ENCODE data around the gene NEIL3. TPM values are rescaled to one million over a fixed set of nuclear protein-coding genes. Genes with fewer than 3 reads are reported as not detected.

NEIL3 gene
- total and polyA plus RNA-seq, 2 of the 8 experiments (the other 6 are each of a cell fraction or from before 2014, with no cell fraction given): 5.5 to 11.0 TPM

GRCh38 chr4:177356206-177356605 is 46.5 kb downstream of the NEIL3 start:
- POLR2A ChIA-PET (ENCODE audit: partially characterized antibody): no interaction called here
- CTCF ChIA-PET (ENCODE audit: partially characterized antibody): interaction anchor here (0.9 kb wide), 1 partner anchor 25 kb away, joined by 3 read pairs; no protein-coding TSS in a partner anchor
- no peak overlapping the region for H2BK5ac ChIP-seq (ENCODE audit: low read depth, low read length)

More at GRCh38 chr4:177356206-177356605, 46.5 kb downstream of the NEIL3 start:
- no peak for DNase-seq (ENCODE audit: low read depth in 1 of 2, low spot score in 2 of 2)
- TF ChIP-seq SUZ12 (IDR thresholded peaks at IDR 0.05; ENCODE audit: low read length) (no peak), SIN3A (conservative IDR thresholded peaks at IDR 0.05 in 1 of 2, IDR thresholded peaks at IDR 0.05 in 1 of 2; ENCODE audit: low read depth in 1 of 2, low read length in 2 of 2) (no peak), HDAC6 (IDR thresholded peaks at IDR 0.05; ENCODE audit: low read depth, low read length) (no peak), BACH1 (IDR thresholded peaks at IDR 0.05; ENCODE audit: low read length) (no peak)
- H3K4me2 ChIP-seq (ENCODE audit: insufficient read depth in 1 of 2, low read depth in 2 of 2, low read length in 2 of 2): no peak overlapping the region
- H4K91ac ChIP-seq (replicated peaks; ENCODE audit: insufficient read length, low read length): no peak overlapping the region
- no peak overlapping the region for H3K23ac ChIP-seq (ENCODE audit: insufficient read length)
- peaks cover 0 to 3% (median 0%) of the 10 kb centered on the region in 4 experiments; a peak in 2 of 8 replicates for H3K36me3 ChIP-seq (ENCODE audit: control insufficient read depth in 2 of 4, insufficient read depth in 4 of 4, low read length in 3 of 4)
- no peaks in the 10 kb centered on the region for H3K9me3 ChIP-seq (ENCODE audit: insufficient read depth in 2 of 2, low read depth in 1 of 2, low read length in 1 of 2)
- H3K27me3 ChIP-seq (replicated peaks in 1 of 4; ENCODE audit: control insufficient read depth in 3 of 4, extremely low read depth in 1 of 4, insufficient read depth in 3 of 4, low read length in 3 of 4): no peaks in the 10 kb centered on the region
- no peaks in the 10 kb centered on the region for H3K4me1 ChIP-seq (replicated peaks in 1 of 4; ENCODE audit: control insufficient read depth in 3 of 4, insufficient read depth in 4 of 4, low read length in 3 of 4)
- no peak overlapping the region for H4K8ac ChIP-seq (ENCODE audit: extremely low read depth, insufficient read depth, low read length)
- no peaks in the 10 kb centered on the region for H4K20me1 ChIP-seq (replicated peaks in 1 of 2; ENCODE audit: control insufficient read depth in 1 of 2, insufficient read depth in 2 of 2, low read length in 2 of 2)
- no peak overlapping the region for H2AK5ac ChIP-seq (ENCODE audit: low read depth, low read length)
- no peaks in the 10 kb centered on the region for H3K79me2 ChIP-seq (ENCODE audit: control insufficient read depth in 1 of 2, insufficient read depth in 2 of 2, low read length in 2 of 2)
- no peak overlapping the region for H4K5ac ChIP-seq (ENCODE audit: insufficient read length, low read depth, low read length)
- no peak overlapping the region for H3K18ac ChIP-seq (ENCODE audit: extremely low read depth, low read length)
- no peaks in the 10 kb centered on the region for H3K23me2 ChIP-seq (ENCODE audit: low read depth, low read length)
- no peak overlapping the region for H3K27ac ChIP-seq (ENCODE audit: low read depth, low read length)
- no peak overlapping the region for H3K9ac ChIP-seq (replicated peaks in 1 of 4; ENCODE audit: extremely low read depth in 1 of 4, low read depth in 3 of 4, low read length in 3 of 4)
- FAIRE-seq: no peak
- no peak overlapping the region for H2BK20ac ChIP-seq (ENCODE audit: low read length)
- H3K56ac ChIP-seq (replicated peaks; ENCODE audit: insufficient read length, low read depth, low read length): no peak overlapping the region
- H3K14ac ChIP-seq (ENCODE audit: insufficient read length): no peak overlapping the region
- H3K79me1 ChIP-seq (ENCODE audit: low read depth, low read length): no peaks in the 10 kb centered on the region
- no peak overlapping the region for H3K4ac ChIP-seq (replicated peaks; ENCODE audit: insufficient read length, low read depth, low read length)
- no peak overlapping the region for H2BK15ac ChIP-seq (ENCODE audit: low read length)
- H3K4me3 ChIP-seq (ENCODE audit: extremely low read depth in 1 of 4, insufficient read depth in 2 of 4, low read depth in 3 of 4, low read length in 4 of 4): no peak overlapping the region
- H2BK12ac ChIP-seq (ENCODE audit: low read depth, low read length): no peak overlapping the region
- no peak overlapping the region for H2BK120ac ChIP-seq (replicated peaks; ENCODE audit: low read depth, low read length)
- no peak overlapping the region for H2AFZ ChIP-seq (ENCODE audit: low read length)

Measured in H1 (cell line).